SK-N-SH (cell line): ENCODE data around the gene ADGRB2. TPM values are rescaled to one million over a fixed set of nuclear protein-coding genes. Genes with fewer than 3 reads are reported as not detected.

ENCODE experiments used
- CTCF ChIA-PET: fragments of 300-600, 350-600 bp; formaldehyde crosslinking; extraction: SDS; loops from one replicate; lab custom pipeline; 2021; lab: Yijun Ruan, JAX
- POLR2A ChIA-PET: fragments of 350-600 bp; sonication (Branson Sonifier 250); formaldehyde crosslinking; extraction: SDS; loops from one replicate; lab custom pipeline; 2020; ENCODE audit warnings: antibody characterized with exemption, inconsistent platforms; lab: Yijun Ruan, JAX
- DNase-seq: peaks from one replicate; pipeline ENCODE4 v3.0.0; 2012
- H2AFZ ChIP-seq: fragments of 200-600 bp; sonication (generic); 2 replicates; pipeline ENCODE4 v1.8.1; 2016; ENCODE audit warnings: antibody characterized with exemption, mild to moderate bottlenecking, low read depth
- H3F3A ChIP-seq: fragments of 200-600 bp; sonication (generic); replicated peaks from 2 replicates; pipeline ENCODE3; 2016; ENCODE audit warnings: antibody characterized with exemption, mild to moderate bottlenecking; ENCODE audit not compliant: insufficient read depth
- H3K27ac ChIP-seq, 2 experiments: fragments of 200-500 bp in 1 of 2; fragments of 200-600 bp in 1 of 2; sonication (Bioruptor generic) in 1 of 2; sonication (generic), shearing (Covaris generic) in 1 of 2; 2 replicates each; pipeline versions ENCODE4 v1.5.1 to v1.6.1; 2014 to 2016; ENCODE audit warnings: low read depth in 2 of 2, inconsistent platforms in 1 of 2, low read length in 1 of 2, mild to moderate bottlenecking in 1 of 2, mixed read lengths in 1 of 2
- H3K27me3 ChIP-seq: fragments of 200-600 bp; sonication (generic), shearing (Covaris generic); 2 replicates; pipeline ENCODE4 v1.6.1; 2016; ENCODE audit warnings: mixed run types; ENCODE audit not compliant: insufficient read depth
- H3K36me3 ChIP-seq, 2 experiments: fragments of 200-500 bp in 1 of 2; fragments of 200-600 bp in 1 of 2; sonication (Bioruptor generic) in 1 of 2; sonication (generic) in 1 of 2; replicated peaks in 1 of 2; 2 replicates each; pipeline versions ENCODE3 to v1.5.1; 2014 to 2016; ENCODE audit warnings: low read length in 1 of 2, mild to moderate bottlenecking in 1 of 2; ENCODE audit not compliant: insufficient read depth in 2 of 2, control insufficient read depth in 1 of 2
- H3K4me1 ChIP-seq, 2 experiments: fragments of 200-500 bp in 1 of 2; fragments of 200-600 bp in 1 of 2; sonication (Bioruptor generic) in 1 of 2; sonication (generic), shearing (Covaris generic) in 1 of 2; 2 replicates each; pipeline versions ENCODE4 v1.5.1 to v1.6.1; 2014 to 2016; ENCODE audit warnings: low read depth in 1 of 2, low read length in 1 of 2, mixed run types in 1 of 2; ENCODE audit not compliant: insufficient read depth in 2 of 2, control insufficient read depth in 1 of 2
- H3K4me2 ChIP-seq: fragments of 200-600 bp; sonication (generic), shearing (Covaris generic); 2 replicates; pipeline ENCODE4 v1.6.1; 2017; ENCODE audit warnings: mixed run types
- H3K4me3 ChIP-seq, 2 experiments: fragments of 200-500 bp in 1 of 2; fragments of 200-600 bp in 1 of 2; sonication (Bioruptor generic) in 1 of 2; sonication (generic), shearing (Covaris generic) in 1 of 2; 2 replicates each; pipeline versions ENCODE4 v1.5.1 to v1.8.1; 2014 to 2016; ENCODE audit warnings: low read depth in 2 of 2, inconsistent platforms in 1 of 2, low read length in 1 of 2, mild to moderate bottlenecking in 1 of 2, mixed read lengths in 1 of 2, moderate library complexity in 1 of 2
- H3K79me2 ChIP-seq: fragments of 200-600 bp; sonication (generic); 2 replicates; pipeline ENCODE4 v1.8.1; 2017; ENCODE audit warnings: mild to moderate bottlenecking; ENCODE audit not compliant: insufficient read depth
- H3K9ac ChIP-seq: fragments of 200-600 bp; sonication (generic); 2 replicates; pipeline ENCODE4 v1.6.1; 2017; ENCODE audit warnings: mixed run types
- H3K9me2 ChIP-seq: fragments of 200-600 bp; sonication (generic); 2 replicates; pipeline ENCODE4 v1.6.1; 2017; ENCODE audit warnings: mixed run types
- H3K9me3 ChIP-seq: fragments of 200-600 bp; sonication (generic); 2 replicates; pipeline ENCODE4 v1.6.1; 2017; ENCODE audit warnings: mixed run types, mild to moderate bottlenecking, moderate library complexity
- H4K20me1 ChIP-seq: fragments of 200-600 bp; sonication (generic); 2 replicates; pipeline ENCODE4 v1.6.1; 2017; ENCODE audit warnings: mild to moderate bottlenecking, mixed run types; ENCODE audit not compliant: insufficient read depth
- CHD2 ChIP-seq: fragments of 150-350 bp; IDR thresholded peaks from 2 replicates; pipeline ENCODE4 v1.6.1; 2018; ENCODE audit warnings: low read length; ENCODE audit not compliant: partially characterized antibody
- CTCF ChIP-seq: fragments of 200-600 bp; sonication (generic); IDR thresholded peaks from 2 replicates; pipeline ENCODE4 v1.6.1; 2017; ENCODE audit warnings: antibody characterized with exemption, mild to moderate bottlenecking, moderate library complexity
- EP300 ChIP-seq, 2 experiments: IDR thresholded peaks; 2 replicates each; pipeline versions ENCODE4 v1.4.0 to v1.6.1; 2012; ENCODE audit warnings: borderline replicate concordance in 1 of 2, low read depth in 1 of 2, low read length in 1 of 2
- EZH2phosphoT487 ChIP-seq: fragments of 200-600 bp; sonication (generic); IDR thresholded peaks from 2 replicates; pipeline ENCODE4 v1.6.1; 2017; ENCODE audit warnings: low read depth, mixed run types, mild to moderate bottlenecking, antibody characterized with exemption, moderate library complexity, borderline replicate concordance
- FOSL2 ChIP-seq: IDR thresholded peaks from 2 replicates; pipeline ENCODE4 v1.4.0; 2012; ENCODE audit warnings: low read depth, mild to moderate bottlenecking, moderate library complexity, borderline replicate concordance
- GABPA ChIP-seq: IDR thresholded peaks from 2 replicates; pipeline ENCODE4 v1.4.0; 2012; ENCODE audit warnings: low read depth, mild to moderate bottlenecking
- GATA2 ChIP-seq: sonication (generic); formaldehyde crosslinking; IDR thresholded peaks from 2 replicates; pipeline ENCODE4 v1.5.0; 2020; ENCODE audit warnings: mild to moderate bottlenecking, missing genetic modification reagents
- JUND ChIP-seq: IDR thresholded peaks from 2 replicates; pipeline ENCODE4 v1.4.0; 2012
- MEF2A ChIP-seq: IDR thresholded peaks from 2 replicates; pipeline ENCODE4 v1.4.0; 2012; ENCODE audit warnings: low read depth, borderline replicate concordance
- NRF1 ChIP-seq: IDR thresholded peaks from 2 replicates; pipeline ENCODE4 v1.6.1; 2012; ENCODE audit warnings: low read depth, mild to moderate bottlenecking, low read length
- PBX3 ChIP-seq: IDR thresholded peaks from 2 replicates; pipeline ENCODE4; 2012
- POLR2AphosphoS5 ChIP-seq: IDR thresholded peaks from 2 replicates; pipeline ENCODE4 v1.6.1; 2012; ENCODE audit warnings: low read depth, low read length
- REST ChIP-seq: IDR thresholded peaks from 2 replicates; pipeline ENCODE4 v1.6.1; 2012; ENCODE audit warnings: mild to moderate bottlenecking, low read depth, low read length, moderate library complexity
- SIN3A ChIP-seq: IDR thresholded peaks from 2 replicates; pipeline ENCODE4 v1.6.1; 2012; ENCODE audit warnings: low read depth, mild to moderate bottlenecking, low read length, moderate library complexity, borderline replicate concordance
- TAF1 ChIP-seq: IDR thresholded peaks from 2 replicates; pipeline ENCODE4 v1.6.1; 2012; ENCODE audit warnings: low read depth, mild to moderate bottlenecking, low read length, moderate library complexity, borderline replicate concordance
- TEAD4 ChIP-seq: IDR thresholded peaks from 2 replicates; pipeline ENCODE4 v1.4.0; 2012; ENCODE audit warnings: mild to moderate bottlenecking, borderline replicate concordance; ENCODE audit not compliant: insufficient read depth
- YY1 ChIP-seq: IDR thresholded peaks from 2 replicates; pipeline ENCODE4 v1.4.0; 2012; ENCODE audit warnings: low read depth, mild to moderate bottlenecking
- WGBS: methylation state at CpG from one replicate; pipeline ENCODE4 v1.1.6; 2017; ENCODE audit warnings: low lambda C conversion rate; 5-methylcytosine and 5-hydroxymethylcytosine counted together
- polyA plus RNA-seq, 3 experiments: library from polyadenylated mRNA; depleted of rRNA; stranded (reverse); fragments of >200 nt; gene quantifications; 2 replicates each; pipeline ENCODE4 v1.2.3, GENCODE V29; 2012

The ADGRB2 gene
- polyA plus RNA-seq, 1 of the 3 experiments (the other 2 are of a cell fraction) = 13.0 TPM

- no peak overlapping the region for H3K4me2 ChIP-seq
- ChIA-PET CTCF (interaction anchor here (0.6 to 25.0 kb wide), 9 partner anchors 10 to 205 kb away, joined by 3 to 707 read pairs (median 6); partner anchors contain the start of genes COL16A1 and PTP4A2), POLR2A (no interaction called here)
- H2AFZ ChIP-seq = no peak overlapping the region
- H3K4me3 ChIP-seq = no peak overlapping the region
- H3K27ac ChIP-seq = no peak overlapping the region
- H3K36me3 ChIP-seq = peaks cover 0 to 2% of the 10 kb centered on the region in 2 experiments
- no peak overlapping the region for H3K9ac ChIP-seq
- H3K27me3 ChIP-seq = no peaks in the 10 kb centered on the region
- no peaks in the 10 kb centered on the region for H3K9me3 ChIP-seq
- TF ChIP-seq CTCF (no peak), FOSL2 (no peak), GABPA (no peak), POLR2AphosphoS5 (no peak), JUND (no peak), EP300 (IDR thresholded peaks at IDR 0.05; ENCODE audit: borderline replicate concordance in 1 of 2, low read depth in 1 of 2, low read length in 1 of 2) (no peak), EZH2phosphoT487 (no peak), NRF1 (no peak), TAF1 (no peak), MEF2A (no peak), GATA2 (no peak), REST (no peak), CHD2 (no peak), YY1 (no peak), PBX3 (no peak), TEAD4 (no peak), SIN3A (no peak)
- WGBS = 96% methylated on average over 7 of the region's 7 CpGs
- DNase-seq = no peak
- H3K4me1 ChIP-seq = peaks cover 41 to 58% of the 10 kb centered on the region in 2 experiments
- H3K9me2 ChIP-seq = no peaks in the 10 kb centered on the region
- peaks cover 2% of the 10 kb centered on the region for H3F3A ChIP-seq
- H4K20me1 ChIP-seq = peaks cover 17% of the 10 kb centered on the region; the same call in 1 of the 2 replicates
- peaks cover 18% of the 10 kb centered on the region; the same call in 1 of the 2 replicates for H3K79me2 ChIP-seq
Measured at GRCh38 chr1:31758823-31759222, 5.3 kb downstream of the ADGRB2 start.
